Urinary bladder (tissue), 4 donors: ENCODE data around the gene APBA1. TPM values are rescaled to one million over a fixed set of nuclear protein-coding genes. Genes with fewer than 3 reads are reported as not detected.

Experiments used
- DNase-seq: peaks from one replicate; pipeline ENCODE4 v3.0.0-alpha.2; 2015; ENCODE audit errors: extremely low spot score
- H3K27ac ChIP-seq: one replicate; pipeline ENCODE4 v1.5.1; 2013; ENCODE audit warnings: low read depth, mild to moderate bottlenecking, moderate library complexity
- H3K36me3 ChIP-seq: one replicate; pipeline ENCODE4 v1.6.1; 2013; ENCODE audit warnings: mild to moderate bottlenecking, moderate library complexity; ENCODE audit not compliant: insufficient read depth
- H3K4me1 ChIP-seq: one replicate; pipeline ENCODE4 v1.6.1; 2013; ENCODE audit warnings: mild to moderate bottlenecking, moderate library complexity; ENCODE audit not compliant: insufficient read depth
- H3K4me3 ChIP-seq: one replicate; pipeline ENCODE4 v1.5.1; 2013; ENCODE audit warnings: low read depth, low read length
- WGBS: extraction: QIAGEN DNeasy Blood & Tissue Kit; methylation state at CpG from one replicate; pipeline ENCODE4 v1.1.7; 2013; 5-methylcytosine and 5-hydroxymethylcytosine counted together
- polyA plus RNA-seq: library from polyadenylated mRNA; stranded (reverse); fragments of 200-250 nt; gene quantifications from one replicate; pipeline ENCODE4 v1.2.3, GENCODE V29; 2013
- total RNA-seq: library from RNA; depleted of rRNA; stranded (reverse); fragments of >200 nt; gene quantifications from one replicate; pipeline ENCODE4 v1.2.3, GENCODE V29; 2014
- donor health status: healthy with polysubstance abuse.
- donor health status: healthy.

The APBA1 gene
- total and polyA plus RNA-seq, 2 donors = 7.1 to 12.4 TPM

DNA sequence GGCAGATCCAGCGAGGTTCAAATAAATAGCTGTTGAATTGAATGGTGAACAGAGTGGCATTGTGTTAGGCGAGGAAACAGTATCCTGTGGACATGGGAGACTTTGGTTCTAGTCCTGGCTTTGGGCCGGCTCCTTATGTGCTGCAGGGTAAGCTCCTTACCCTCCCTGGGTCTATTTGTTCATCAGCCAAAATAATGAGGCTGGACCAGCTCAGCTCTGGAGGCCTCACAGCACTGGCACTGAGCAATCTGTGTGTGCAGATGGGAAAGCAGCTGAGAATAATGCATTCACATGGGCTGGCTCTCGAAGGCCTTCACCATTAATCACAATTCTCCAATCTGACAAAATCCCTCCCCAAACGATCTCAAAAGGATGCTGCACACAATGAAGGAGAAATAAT, 81.9 kb downstream of the APBA1 start:
- Histone ChIP-seq H3K36me3 (no peaks in the 10 kb centered on the region), H3K4me3 (no peak overlapping the region)
- 84% methylated on average over 5 of the region's 5 CpGs for WGBS

DNA sequence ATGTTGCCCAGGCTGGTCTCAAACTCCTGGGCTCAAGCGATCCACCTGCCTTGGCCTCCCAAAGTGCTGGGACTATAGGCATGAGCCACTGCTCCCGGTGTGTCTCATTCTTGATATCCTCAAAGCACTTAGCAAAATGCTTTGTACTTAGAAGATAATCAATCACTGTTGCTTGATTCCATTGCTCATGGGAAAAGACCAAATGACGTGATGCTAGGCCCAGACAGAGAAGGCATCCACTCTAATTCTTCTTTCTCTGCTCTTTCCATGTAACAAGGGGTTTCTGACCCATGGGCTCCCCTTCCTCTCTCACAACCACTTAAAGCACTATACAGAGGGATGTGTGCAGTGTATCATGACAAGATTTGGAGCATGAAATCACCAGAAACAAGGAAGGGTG, 83.0 kb downstream of the APBA1 start:
- Histone ChIP-seq H3K4me1 (no peaks in the 10 kb centered on the region), H3K27ac (no peak overlapping the region), H3K4me3 (no peak overlapping the region), H3K36me3 (no peaks in the 10 kb centered on the region)
- WGBS = 96% methylated on average over 3 of the region's 3 CpGs
- no peak for DNase-seq

More for the DNA sequence above, 81.9 kb downstream of the APBA1 start:
- Histone ChIP-seq H3K4me1 (no peaks in the 10 kb centered on the region), H3K27ac (no peak overlapping the region)
- DNase-seq = no peak

DNA sequence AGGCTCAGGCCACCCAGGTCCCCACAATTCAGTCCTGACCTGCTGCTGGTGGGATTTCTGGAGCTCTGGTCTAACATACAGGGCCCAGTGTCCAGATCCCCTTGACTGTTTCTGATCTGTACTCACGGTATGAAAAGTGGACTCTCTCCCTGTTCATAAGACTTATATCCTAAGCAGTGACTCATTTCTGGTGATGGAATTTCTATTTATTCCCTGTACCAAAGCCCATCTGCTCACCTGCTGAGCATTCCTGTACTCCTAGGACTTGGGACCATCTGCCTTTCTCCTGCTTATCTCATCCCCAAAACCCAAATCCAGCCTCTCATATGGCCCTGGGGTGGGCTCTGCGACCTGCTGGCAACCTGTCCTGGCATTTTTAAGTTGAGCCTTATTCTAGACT, 86.6 kb downstream of the APBA1 start:
- no peaks in the 10 kb centered on the region for H3K36me3 ChIP-seq

DNA sequence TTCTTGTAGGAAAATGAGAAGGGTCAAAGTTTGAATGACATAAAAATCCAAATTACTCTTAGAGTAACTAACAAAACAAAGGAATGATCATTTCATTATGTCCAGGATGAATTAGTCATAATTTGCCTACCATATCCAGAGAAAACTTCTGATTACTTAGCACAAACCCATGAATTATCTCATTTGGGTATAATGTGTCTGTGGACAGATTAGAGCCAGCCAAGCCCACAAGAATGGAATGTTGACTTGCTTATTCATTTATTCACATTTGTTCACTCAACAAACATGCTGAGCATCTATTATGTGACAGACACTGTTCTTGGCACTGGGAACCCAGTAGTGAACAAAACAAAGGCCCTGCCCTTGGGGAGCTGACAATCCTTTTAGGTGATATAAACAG, 87.4 kb downstream of the APBA1 start:
- Histone ChIP-seq H3K36me3 (no peaks in the 10 kb centered on the region), H3K27ac (no peak overlapping the region), H3K4me1 (peaks cover 5% of the 10 kb centered on the region), H3K4me3 (no peak overlapping the region)
- DNase-seq = no peak

More for the DNA sequence above, 86.6 kb downstream of the APBA1 start:
- Histone ChIP-seq H3K27ac (no peak overlapping the region), H3K4me1 (peaks cover 5% of the 10 kb centered on the region), H3K4me3 (no peak overlapping the region)
- DNase-seq = no peak
- 93% methylated on average over 2 of the region's 2 CpGs for WGBS

DNA sequence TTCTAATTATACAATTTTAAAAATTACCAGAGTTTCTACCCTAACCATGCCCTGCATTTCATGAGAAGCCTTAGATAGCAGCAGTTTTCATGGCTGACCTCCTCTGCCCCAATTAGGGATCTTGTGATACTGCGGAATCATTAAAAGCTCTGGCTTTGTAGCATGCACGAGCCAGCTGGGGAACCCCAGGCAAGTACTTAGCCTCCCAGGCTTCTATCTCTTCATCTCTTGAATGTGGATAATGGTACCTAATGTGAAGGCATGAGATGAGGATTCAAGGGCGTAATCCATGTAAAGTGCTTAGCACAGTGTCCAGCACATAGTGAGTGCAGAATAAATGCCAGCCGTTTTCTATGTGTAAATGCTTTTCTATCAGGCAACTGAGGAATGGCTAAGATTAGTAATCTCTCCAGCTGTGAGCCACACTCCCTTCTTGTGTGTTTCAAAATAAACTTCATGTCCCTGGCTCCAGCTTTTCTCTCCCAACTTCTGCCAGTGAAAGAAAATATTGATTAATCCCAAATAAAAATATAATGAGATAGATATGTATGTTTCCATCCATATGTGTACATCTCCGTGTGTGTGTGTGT, 88.4 kb downstream of the APBA1 start:
- H3K36me3 ChIP-seq = no peaks in the 10 kb centered on the region
- DNase-seq = no peak
- peaks cover 5% of the 10 kb centered on the region for H3K4me1 ChIP-seq
- no peak overlapping the region for H3K27ac ChIP-seq
- WGBS = 82% methylated on average over 5 of the region's 5 CpGs
- no peak overlapping the region for H3K4me3 ChIP-seq

DNA sequence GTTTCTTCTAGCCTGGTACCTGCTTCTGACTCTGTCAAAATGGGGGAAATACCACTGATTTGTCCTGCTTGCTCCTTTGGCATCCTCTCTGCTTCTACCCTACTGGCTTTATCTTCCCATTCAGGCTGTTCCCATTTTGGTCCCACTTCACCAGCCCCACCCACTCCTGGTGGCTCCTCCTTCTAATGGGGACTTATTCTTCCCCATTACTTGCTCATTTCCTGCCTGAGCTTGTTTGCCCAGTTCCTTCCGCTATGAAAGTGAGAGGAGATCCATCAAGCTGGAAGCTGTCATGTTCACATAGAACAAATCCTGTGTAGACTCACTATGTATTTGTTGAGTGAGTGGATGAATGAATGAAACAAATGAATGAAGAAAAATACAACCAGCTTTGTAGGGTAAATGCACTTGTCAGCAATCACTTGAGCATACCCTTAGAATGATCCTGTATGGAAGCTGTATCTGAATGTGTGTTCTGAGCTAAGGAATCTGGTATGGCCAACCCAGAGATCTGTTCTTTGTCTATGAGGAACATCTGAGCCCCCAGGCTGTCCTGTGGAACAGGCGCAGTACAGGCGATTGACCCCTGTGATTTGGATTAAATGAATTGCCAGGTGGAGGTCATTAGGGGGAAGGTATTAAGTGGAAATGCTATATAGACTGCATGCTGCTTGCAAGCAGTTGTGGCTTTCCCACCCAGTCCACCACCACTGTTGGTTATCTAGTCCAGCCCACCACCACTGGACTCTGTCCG, 89.5 kb downstream of the APBA1 start:
- WGBS = 94% methylated on average over 4 of the region's 4 CpGs
- Histone ChIP-seq H3K27ac (no peak overlapping the region), H3K4me1 (peaks cover 5% of the 10 kb centered on the region), H3K36me3 (no peaks in the 10 kb centered on the region), H3K4me3 (no peak overlapping the region)
- DNase-seq = no peak

DNA sequence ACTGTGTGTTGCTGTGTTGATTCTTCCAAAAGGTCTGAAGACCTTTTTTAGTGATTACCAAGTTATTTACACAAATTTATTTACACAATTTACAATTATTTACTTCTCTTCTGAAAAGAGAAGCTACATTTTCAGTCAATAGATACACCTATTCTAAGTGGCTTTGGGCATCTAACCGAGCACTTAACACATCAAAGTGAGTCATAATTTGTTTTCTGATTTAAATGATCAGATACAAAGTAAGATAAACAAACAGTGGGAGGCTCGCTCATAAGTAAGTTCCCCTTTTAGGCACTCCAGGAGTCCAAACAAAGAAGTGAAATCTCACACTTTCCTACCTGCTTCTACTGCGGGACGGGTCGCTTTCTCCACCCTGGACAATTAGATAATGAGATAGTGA, 90.2 kb downstream of the APBA1 start:
- H3K4me3 ChIP-seq = no peak overlapping the region
- no peak overlapping the region for H3K27ac ChIP-seq
- peaks cover 5% of the 10 kb centered on the region for H3K4me1 ChIP-seq
- WGBS = 76% methylated on average over 5 of the region's 5 CpGs
- DNase-seq = no peak
- no peaks in the 10 kb centered on the region for H3K36me3 ChIP-seq

DNA sequence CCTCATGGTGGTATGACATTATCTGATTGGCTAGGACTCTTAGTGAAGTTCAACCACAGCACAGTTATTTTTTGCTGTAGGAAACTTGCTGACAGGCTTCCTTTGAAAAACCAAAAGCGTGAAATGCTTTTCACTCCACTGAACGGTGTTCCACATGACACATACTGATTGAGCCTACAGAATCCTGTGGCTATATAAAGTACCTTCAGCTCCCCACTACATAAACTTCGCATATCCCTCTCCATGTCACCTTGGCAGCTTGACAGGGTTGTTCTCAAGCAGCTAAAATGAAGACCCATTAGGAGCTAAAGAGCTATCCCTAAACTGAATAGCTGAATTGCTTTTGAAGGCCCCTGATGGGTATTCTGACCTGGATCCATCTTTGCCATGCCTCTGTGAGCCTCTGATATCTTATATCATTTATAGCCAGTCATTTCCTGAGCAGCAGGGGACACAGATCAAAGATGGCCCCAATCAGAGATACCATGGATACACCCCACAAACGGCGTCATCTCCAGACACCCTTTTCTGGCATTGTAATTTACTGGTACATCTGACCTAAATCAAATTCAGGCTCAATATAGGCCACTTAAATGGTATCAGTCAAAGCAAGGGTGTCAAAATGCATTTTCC, 91.5 kb downstream of the APBA1 start:
- 70% methylated on average over 5 of the region's 5 CpGs for WGBS

DNA sequence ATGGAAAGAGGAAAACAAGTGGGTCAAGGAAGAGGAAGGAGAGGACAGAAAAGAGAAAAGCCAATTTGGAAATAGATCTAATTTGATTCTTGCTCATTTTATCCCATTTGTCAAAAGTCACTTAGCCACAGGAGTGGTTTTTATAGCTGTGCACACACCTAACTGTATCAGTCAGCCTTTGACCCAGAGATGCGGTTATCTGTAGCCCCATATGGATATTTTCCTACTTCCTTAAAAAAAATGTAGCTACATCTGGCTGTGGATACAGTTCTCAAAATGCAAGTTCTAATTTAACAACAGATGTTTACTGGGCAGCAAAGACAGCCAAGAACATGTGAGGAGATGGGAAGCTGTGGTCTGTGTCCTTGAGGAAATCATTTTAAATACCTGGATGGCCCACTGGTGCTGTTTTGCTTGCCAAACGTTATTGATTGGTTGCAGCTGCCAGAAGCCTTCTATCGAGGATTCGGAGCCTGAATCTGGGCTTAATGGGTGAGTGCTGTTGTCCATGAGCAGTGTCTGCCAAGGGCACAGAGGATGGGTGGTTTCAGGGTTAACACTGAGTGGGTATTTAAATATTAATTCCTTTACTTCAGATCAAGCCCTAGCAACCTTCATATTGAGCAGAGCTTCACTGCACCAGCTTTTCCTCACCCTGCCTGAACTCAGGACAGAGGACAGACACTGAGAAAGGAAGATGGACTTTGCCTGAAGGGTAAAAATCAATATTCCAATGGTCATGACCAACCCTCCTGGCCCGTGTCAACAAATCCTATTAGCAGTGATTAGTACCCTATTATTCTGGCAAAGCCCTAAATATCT, 92.2 kb downstream of the APBA1 start:
- 61% methylated on average over 5 of the region's 5 CpGs for WGBS
- H3K4me1 ChIP-seq = peaks cover 5% of the 10 kb centered on the region
- DNase-seq = no peak

More for the DNA sequence above, 91.5 kb downstream of the APBA1 start:
- DNase-seq = no peak
- H3K27ac ChIP-seq = no peak overlapping the region
- H3K4me3 ChIP-seq = no peak overlapping the region
- no peaks in the 10 kb centered on the region for H3K36me3 ChIP-seq
- peaks cover 5% of the 10 kb centered on the region for H3K4me1 ChIP-seq

DNA sequence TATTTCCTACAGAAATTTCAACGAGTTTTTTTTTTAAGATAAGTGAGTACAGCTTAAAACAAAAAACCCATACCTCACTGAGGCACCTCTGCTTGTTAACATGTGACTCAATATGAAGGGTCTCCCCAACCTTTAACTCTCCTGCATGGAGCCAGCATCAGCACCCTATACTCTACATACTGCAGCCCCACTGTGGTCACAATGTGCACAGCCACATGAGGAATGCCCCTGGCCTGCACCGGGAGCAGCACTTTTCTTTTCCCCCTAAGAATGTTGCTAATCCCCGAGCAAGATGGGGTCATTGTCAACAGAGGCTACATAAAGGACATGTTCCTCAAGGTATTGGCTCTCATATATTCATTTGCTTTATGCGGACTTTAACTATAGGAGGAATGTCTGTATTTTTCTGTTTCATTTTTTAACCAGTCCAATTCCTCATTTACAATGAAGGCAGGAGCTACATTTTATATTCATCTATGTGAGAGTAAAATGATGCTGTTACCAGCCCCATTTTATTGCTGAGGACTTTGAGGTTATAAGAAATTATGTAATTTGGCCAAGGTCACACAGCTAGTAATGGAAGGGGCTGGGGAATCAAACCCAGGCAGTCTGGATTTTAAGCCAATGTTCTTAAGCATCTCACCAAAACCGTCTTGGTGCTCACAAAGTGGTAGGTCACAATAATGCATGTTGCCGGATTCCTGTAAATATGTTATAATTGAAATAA, 93.0 kb downstream of the APBA1 start:
- peaks cover 5% of the 10 kb centered on the region for H3K4me1 ChIP-seq
- H3K27ac ChIP-seq = no peak overlapping the region
- DNase-seq = no peak
- H3K4me3 ChIP-seq = no peak overlapping the region
- WGBS = 86% methylated on average over 6 of the region's 6 CpGs
- no peaks in the 10 kb centered on the region for H3K36me3 ChIP-seq

More for the DNA sequence above, 92.2 kb downstream of the APBA1 start:
- H3K36me3 ChIP-seq = no peaks in the 10 kb centered on the region
- no peak overlapping the region for H3K4me3 ChIP-seq
- H3K27ac ChIP-seq = no peak overlapping the region

DNA sequence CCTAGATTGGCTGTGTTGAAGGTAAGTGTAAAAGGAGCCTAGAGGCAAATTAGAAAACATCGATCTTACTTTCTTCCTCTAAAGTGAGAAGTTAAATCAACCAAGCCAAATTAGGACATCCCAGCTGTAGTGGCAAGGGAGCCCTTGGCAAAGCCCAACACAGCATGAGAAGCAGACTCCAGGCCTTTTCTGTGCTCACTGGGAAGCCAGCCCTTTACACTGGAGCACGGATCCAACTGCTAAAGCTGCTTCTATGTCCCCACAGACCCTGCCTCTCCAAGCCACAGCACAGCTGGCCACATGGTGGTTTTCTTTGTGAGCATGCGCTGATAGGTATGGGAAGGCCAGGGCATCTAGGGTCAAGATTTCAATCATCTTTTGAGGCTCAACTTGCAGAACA, 94.1 kb downstream of the APBA1 start:
- H3K27ac ChIP-seq = no peak overlapping the region
- no peak overlapping the region for H3K4me3 ChIP-seq
- peaks cover 3% of the 10 kb centered on the region for H3K4me1 ChIP-seq
- no peaks in the 10 kb centered on the region for H3K36me3 ChIP-seq
- DNase-seq = no peak
- 65% methylated on average over 3 of the region's 3 CpGs for WGBS

DNA sequence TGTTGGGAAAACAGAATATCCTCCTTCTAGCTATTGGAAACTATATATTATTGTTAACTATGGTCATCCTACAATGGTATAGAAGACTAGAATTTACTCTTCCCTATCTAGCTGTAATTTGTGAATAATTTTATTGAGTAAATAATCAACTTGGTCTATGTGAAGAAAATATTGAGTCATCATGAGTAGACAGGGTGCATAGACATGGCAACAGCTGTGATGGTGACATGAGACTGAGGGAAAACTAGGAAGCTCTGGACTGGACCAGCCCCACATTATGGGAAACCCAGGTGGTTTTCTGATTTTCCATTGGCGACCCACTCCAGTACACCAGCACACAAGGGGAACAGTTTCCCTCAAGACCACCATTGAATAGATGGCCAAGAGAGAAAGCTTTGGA, 95.0 kb downstream of the APBA1 start:
- Histone ChIP-seq H3K4me1 (no peaks in the 10 kb centered on the region), H3K36me3 (no peaks in the 10 kb centered on the region), H3K4me3 (no peak overlapping the region), H3K27ac (no peak overlapping the region)
- DNase-seq = no peak
- 99% methylated on average over 1 of the region's 1 CpG for WGBS

DNA sequence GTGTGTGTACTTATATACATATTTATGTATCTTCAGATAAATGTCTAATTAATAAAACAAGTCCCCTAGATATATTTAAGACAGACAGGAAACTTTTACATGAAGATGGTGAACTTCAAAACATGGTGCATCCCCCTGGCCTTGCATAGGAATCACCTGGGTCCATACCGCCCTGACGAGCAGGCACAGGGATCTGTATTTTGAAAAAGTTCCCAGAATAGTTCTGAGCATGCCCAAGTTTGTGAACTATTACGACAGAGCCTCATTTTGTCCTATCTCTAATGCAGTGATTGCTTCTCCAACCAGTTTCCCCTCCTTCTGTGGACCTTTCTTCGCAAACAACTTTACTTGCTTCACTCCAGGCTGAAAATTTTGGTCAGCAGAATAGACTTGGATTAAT, 98.1 kb downstream of the APBA1 start:
- 86% methylated on average over 4 of the region's 4 CpGs for WGBS
- H3K27ac ChIP-seq = no peak overlapping the region
- H3K4me3 ChIP-seq = no peak overlapping the region
- no peaks in the 10 kb centered on the region for H3K36me3 ChIP-seq
- H3K4me1 ChIP-seq = no peaks in the 10 kb centered on the region
- DNase-seq = no peak
